Kidney glomerular epithelial cell (primary cell): ENCODE results near the gene FAAH2.
"Not testable (repeated sequence)": the region's sequence is repeated elsewhere in the genome, so short reads cannot be mapped to it uniquely, and the experiment has no call there.

Source experiments
- DNase-seq: peaks from one replicate; lab custom pipeline; 2025; lab: John Stamatoyannopoulos, UW

Gene FAAH2

GRCh38 chrX:57380026-57380796 lies 93.7 kb downstream of the FAAH2 start:
- DNase-seq = no peak

DNA sequence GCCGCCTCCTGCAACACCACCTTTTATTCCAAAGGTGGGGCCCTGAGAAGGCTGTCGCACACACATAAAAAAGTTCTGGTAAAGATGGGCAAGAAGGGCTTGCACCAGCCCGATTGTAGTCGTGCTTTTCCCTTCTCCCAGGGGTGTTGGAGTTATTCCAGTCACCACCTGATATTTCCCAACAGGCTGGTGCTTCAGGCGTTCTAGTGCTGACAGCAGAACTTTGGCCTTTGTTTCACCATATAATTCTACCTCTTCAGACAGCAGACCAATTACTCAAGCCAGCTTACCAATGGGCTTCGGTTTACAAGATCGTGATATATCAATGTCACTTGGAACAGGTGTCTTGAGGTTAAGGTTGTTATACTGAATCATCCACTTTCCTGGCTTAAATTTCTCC lies 107.7 kb downstream of the FAAH2 start:
- DNase-seq = not testable (repeated sequence)

DNA sequence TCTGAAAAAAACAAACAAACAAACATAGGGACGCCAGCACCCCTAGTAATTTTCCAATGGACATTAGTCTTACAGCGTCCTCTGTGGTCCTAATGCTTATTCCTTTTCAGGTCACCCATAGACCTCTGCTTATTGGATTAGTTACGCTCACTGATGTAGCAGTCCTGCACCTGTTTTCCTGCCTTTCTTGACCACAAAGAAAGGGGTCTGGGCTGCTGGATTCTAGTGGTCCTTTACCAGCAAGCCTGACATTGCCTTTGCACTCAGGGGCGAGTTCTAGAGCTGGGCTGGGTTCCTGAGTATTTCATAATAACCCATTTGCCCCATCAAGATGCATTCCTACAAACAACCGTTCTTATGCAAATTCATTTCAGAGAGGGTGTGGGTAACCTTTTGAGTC lies 116.7 kb downstream of the FAAH2 start:
- not testable (repeated sequence) for DNase-seq

GRCh38 chrX:57406149-57406548 lies 119.6 kb downstream of the FAAH2 start:
- DNase-seq = no peak

DNA sequence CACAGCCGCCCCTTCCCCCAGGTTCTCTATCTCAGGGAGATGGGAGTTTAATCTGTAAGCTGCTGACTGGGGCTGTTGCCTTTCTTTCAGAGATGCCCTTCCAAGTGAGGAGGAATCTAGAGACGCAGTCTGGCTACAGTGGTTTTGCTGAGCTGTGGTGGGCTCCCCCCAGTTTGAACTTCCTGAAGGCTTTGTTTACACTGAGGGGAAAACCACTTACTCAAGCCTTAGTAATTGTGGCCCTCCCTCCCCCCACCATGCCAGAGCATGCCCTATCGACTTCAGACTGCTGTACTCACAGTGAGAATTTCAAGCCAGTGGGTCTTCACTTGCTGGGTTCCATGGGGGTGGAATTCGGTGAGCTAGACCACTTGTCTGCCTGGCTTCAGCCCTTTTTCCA lies 131.3 kb downstream of the FAAH2 start:
- no peak for DNase-seq

GRCh38 chrX:57422289-57422688 lies 135.8 kb downstream of the FAAH2 start:
- DNase-seq = no peak

GRCh38 chrX:57422790-57423189 lies 136.3 kb downstream of the FAAH2 start:
- DNase-seq = no peak

GRCh38 chrX:57445076-57445475 lies 158.6 kb downstream of the FAAH2 start:
- DNase-seq = no peak

- DNase-seq = no peak
These were observed 159.3 kb downstream of the FAAH2 start for GRCh38 chrX:57445832-57446231.

DNA sequence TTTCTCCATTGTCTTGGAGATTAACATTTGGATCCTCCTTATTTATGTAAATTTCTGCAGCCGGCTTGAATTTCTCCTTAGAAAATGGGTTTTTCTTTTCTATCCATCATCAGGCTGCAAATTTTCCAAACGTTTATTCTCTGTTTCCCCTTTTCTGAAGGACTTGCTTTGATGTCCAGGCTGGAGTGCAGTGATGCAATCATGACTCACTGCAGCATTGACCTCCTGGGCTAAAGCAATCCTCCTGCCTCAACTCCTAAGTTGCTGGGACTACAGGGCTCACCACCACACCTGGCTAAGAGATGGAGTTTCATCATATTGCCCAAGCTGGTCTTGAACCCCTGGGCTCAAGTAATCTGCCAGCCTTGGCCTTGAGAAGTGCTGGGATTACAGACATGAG lies 161.3 kb downstream of the FAAH2 start:
- DNase-seq = no peak

- DNase-seq = no peak
These were observed 165.0 kb downstream of the FAAH2 start for GRCh38 chrX:57451426-57452020.

DNA sequence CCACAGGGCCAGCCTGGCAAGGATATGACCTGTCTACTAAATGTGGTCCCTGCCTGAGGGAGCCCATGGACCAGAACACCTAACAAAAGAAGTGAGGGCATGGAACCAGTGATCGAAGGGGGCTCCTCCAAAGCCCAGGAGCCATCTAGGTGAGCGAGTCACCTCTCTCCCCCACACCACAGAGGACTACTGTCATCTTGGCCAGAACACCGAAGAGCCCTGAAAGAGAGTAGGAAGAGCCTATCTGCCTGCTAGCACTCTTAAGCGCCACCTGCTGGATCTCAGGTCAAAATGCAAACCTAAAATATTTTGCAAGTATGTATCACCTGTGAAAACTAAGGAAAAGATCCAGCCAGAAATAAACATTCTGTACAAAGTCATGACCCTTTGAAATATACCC lies 167.4 kb downstream of the FAAH2 start:
- DNase-seq = no peak

DNA sequence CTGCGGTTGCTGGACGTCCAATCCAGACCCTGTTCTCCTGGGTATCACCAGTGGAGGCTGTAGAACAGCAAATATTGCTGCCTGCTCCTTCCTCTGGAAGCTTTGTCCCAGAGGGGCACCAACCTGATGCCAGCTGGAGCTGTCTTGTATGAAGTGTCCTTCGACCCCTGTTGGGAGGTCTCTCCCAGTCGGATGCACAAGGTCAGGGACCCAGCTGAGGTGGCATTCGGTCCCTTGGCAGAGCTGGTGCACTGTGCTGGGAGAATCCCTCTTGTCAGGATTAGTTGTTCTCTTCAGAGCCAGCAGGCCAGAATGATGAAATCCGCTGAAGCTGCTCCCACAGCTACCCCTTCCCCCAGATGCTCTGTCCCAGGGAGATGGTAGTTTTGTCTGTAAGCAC lies 195.0 kb downstream of the FAAH2 start:
- no peak for DNase-seq

DNA sequence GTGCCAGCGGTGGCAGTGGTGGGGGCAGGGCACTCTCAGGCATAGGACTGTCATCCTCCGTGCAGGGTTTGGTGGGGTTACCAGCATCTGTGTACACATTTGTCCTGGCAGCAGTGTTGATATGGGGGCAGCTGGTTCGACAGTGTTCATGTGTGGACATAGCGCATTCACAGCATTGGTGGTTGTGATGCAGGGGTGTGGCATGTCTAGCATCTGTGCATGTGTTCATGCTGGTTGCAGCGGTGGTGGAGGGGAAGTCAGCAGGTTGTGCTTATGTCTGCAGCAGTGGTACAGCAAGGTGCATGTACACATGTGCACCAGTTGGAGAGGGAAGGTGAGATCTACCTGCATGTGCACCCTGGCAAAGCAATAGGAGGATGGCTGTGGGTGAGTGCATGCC lies 230.0 kb downstream of the FAAH2 start:
- no peak for DNase-seq

GRCh38 chrX:57519578-57520118 lies 233.1 kb downstream of the FAAH2 start:
- DNase-seq = no peak

GRCh38 chrX:57528670-57529255 lies 242.3 kb downstream of the FAAH2 start:
- DNase-seq = no peak
